OCI-LY3 (cell line): Measurements from ENCODE around the gene ANKRD17.

Experiments used
- CTCF ChIP-seq: fragments of 200-600, 300-600 bp; sonication (generic); IDR thresholded peaks from 2 replicates; pipeline ENCODE4 v1.5.1; 2014; ENCODE audit warnings: antibody characterized with exemption, low read length, low read depth
- EZH2phosphoT487 ChIP-seq: fragments of 200-600 bp; shearing (Covaris generic); IDR thresholded peaks from 2 replicates; pipeline ENCODE4 v1.6.1; 2018; ENCODE audit warnings: antibody characterized with exemption, mixed run types, low read depth

DNA sequence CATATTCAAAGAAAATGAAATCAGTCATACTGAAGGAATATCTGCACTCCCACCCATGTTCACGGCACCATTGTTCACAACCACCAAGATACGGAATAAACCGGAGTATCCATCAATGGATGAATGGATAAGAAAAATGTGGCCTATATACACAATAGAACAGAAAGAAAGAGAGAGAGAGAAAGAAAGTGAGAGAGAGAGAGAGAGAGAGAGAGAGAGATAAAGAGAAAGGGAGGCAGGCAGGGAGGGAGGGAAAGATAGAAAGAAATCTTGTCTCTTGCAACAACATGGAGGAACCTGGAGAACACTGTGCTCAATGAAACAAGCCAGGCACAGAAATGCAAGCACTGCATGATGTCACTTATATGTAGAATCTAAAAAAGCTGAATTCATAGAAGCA is 52.4 kb downstream of the ANKRD17 start:
- TF ChIP-seq CTCF (no peak), EZH2phosphoT487 (no peak)
